LNCaP clone FGC (cell line): ENCODE data around the gene MEG3.
"Not testable (repeated sequence)": the region's sequence is repeated elsewhere in the genome, so short reads cannot be mapped to it uniquely, and the experiment has no call there.

Experiments
- DNase-seq: peaks from one replicate; pipeline ENCODE4 v3.0.0-alpha.2; 2011; ENCODE audit warnings: low read depth
- H3K4me3 ChIP-seq: 2 replicates; pipeline ENCODE4 v1.5.1; 2011; ENCODE audit warnings: mild to moderate bottlenecking, low read depth, low read length, control low read depth
- TF ChIP-seq, protein P1 (sequence below): IDR thresholded peaks from 2 replicates; pipeline ENCODE4 v1.5.1; 2012; ENCODE audit warnings: mild to moderate bottlenecking; ENCODE audit not compliant: control insufficient read depth, insufficient read depth; ENCODE audit errors: extremely low read depth

MEG3 gene

DNA sequence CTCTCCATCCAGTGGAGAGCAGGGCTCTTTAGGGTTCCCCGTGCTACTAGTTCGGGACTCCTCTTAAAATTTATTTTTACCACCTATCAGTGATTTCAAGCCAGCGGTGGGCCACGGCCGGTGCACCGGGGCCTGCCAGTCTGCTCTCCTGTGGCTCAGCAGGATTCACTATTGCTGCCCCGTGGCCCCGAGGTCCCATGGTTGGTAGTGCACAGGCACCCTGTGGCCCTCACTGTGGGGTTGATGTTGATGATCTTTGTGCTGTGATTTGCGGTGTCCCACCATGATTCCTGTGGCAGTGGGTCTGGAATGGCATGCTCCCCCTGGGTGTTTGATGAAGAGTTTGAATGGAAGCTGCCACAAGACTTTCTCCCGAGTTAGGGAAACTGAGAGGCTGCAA lies 12.6 kb upstream of the MEG3 start:
- no peak for DNase-seq
- TF ChIP-seq, protein P1, sequence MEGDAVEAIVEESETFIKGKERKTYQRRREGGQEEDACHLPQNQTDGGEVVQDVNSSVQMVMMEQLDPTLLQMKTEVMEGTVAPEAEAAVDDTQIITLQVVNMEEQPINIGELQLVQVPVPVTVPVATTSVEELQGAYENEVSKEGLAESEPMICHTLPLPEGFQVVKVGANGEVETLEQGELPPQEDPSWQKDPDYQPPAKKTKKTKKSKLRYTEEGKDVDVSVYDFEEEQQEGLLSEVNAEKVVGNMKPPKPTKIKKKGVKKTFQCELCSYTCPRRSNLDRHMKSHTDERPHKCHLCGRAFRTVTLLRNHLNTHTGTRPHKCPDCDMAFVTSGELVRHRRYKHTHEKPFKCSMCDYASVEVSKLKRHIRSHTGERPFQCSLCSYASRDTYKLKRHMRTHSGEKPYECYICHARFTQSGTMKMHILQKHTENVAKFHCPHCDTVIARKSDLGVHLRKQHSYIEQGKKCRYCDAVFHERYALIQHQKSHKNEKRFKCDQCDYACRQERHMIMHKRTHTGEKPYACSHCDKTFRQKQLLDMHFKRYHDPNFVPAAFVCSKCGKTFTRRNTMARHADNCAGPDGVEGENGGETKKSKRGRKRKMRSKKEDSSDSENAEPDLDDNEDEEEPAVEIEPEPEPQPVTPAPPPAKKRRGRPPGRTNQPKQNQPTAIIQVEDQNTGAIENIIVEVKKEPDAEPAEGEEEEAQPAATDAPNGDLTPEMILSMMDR, result no peak

DNA sequence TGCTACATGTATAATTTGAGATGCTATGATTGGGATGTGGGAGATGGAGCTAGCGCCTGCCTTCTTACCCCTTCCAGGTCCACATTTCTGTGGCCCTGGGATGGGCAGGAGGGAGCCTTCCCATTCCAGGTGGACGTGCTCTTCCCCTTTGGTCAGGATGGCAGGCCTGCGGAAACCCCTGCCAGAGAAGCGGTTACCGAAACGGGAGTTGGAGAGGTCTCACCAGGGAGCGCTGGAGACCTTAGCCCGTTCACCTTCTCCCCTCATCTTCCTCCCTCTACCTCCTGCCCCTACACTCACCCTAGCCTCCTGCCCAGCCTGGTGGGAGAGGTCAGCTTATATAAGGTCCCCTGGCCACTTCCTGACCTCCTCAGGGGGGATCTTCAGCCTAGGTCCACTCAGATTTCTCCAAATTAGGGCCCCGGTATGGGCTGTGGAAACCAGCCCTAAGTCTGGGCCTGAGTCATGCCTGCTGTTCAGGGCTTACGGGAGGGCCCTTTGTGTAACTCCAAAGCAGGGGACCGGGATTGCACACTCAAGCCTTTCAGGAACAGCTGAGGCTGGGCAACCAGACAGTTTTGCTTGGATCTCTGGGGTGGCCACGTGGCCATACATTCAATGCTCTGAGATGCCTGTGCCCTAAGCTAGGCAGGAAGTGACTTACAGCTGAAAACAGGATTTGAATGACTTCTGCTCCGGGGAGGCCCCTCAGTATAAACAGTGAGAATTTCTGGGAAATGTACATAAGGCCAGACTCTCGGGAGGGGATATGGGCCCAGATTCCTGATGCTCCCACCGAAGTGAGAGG lies 10.2 kb upstream of the MEG3 start:
- TF ChIP-seq, protein P1, result no peak
- no peak for DNase-seq
- no peak overlapping the region for H3K4me3 ChIP-seq

More for the DNA sequence above, 12.6 kb upstream of the MEG3 start:
- no peak overlapping the region for H3K4me3 ChIP-seq

DNA sequence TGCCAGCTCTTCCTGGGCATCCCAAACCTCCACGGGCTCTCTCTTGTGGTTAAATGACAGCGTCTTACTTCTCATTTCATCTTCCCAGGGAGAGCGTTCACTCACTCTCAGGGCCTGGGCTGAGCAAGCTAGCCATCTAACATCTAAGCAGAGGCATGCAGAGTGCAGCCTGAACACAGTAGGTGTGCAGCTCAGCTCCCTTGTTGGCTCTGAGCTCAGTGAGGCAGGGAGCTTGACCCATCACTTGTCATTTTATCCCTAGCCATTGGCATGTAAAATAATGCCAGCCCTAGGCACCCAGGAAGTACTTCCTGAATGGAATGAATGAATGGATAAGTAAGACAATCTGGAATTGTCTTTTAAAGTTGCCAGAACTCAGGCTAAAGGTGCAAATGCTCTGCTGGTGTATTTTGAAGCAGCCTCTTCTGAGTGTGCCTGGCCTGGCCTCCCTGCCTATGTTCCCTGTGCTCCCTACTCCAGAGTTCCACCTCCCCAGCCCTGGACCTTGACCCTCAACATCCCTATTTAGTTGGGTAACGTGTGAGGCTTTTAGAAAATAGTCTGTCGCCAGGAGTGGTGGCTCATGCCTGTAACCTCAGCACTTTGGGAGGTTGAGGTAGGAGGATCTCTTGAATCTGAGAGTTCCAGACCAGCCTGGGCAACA lies 9.5 kb upstream of the MEG3 start:
- no peak for DNase-seq
- no peak overlapping the region for H3K4me3 ChIP-seq
- TF ChIP-seq, protein P1, result no peak

DNA sequence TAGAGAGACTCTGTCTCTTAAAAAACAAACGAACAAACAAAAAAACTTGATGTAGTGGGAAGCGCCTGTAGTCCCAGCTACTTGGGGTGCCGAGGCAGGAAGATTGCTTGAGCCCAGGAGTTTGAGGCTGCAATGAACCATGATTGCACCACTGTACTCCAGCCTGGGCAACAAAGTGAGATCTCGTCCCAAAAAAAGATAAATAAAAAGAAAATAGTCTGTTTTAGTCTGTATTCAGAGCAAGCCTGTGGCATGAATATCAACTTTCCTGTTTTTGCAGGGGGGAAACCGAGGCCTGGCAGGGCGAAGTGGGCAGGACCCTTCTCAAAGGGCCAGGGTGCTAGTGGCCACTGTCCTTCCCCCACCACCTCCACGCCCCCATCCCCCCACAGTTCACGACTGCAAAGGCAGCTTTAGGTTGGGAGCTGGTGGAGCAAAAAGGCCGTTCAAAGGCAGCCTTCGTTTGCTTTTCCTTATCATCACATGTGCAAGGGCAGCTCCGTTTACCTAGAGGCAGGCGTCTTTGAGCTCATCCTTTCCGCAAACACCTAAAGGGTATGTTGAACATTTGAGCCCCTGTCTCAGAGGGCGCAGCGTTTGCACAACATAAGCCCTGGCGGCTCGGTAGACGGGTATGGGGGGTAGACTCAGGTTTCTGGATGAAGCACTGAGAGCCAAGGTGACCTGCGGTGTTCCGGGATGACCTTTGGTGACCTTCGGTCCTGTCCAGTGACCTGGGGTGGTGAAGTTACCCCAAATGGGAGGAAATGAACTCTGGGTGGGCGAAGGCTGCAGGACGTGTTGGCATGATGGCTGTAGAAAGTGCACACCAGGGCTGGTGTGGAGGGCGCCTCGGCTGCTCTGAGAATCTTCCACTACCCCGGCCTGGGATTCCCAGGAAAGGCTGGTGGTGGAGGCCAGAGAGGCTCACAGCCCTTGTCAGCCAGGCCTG lies 8.7 kb upstream of the MEG3 start:
- DNase-seq, result no peak
- no peak overlapping the region for H3K4me3 ChIP-seq
- TF ChIP-seq, protein P1, result no peak

DNA sequence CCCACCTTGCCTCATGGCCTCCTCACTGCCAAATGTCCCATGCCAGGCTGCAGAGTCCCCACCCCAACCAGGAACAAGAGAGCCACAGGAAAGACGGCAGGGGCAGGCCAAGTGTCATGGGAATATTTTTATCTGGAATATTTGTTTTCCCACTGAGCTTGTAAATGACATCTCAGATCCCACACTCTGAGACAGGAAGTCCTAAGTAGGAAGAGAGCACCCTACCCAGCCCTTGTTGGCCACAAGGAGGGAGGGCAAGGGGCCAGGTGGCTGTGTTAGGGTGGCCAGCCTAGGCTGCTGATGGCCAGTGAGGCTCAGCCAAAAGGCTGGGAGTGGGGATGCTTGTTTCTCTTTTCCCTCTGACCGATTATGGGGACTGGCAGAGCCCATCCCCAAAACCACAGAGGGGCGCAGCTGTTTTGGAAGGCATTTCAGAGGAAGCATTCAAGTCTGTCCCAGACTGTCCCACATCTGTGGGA lies 7.7 kb upstream of the MEG3 start:
- H3K4me3 ChIP-seq, result no peak overlapping the region
- TF ChIP-seq, protein P1, result no peak
- no peak for DNase-seq

DNA sequence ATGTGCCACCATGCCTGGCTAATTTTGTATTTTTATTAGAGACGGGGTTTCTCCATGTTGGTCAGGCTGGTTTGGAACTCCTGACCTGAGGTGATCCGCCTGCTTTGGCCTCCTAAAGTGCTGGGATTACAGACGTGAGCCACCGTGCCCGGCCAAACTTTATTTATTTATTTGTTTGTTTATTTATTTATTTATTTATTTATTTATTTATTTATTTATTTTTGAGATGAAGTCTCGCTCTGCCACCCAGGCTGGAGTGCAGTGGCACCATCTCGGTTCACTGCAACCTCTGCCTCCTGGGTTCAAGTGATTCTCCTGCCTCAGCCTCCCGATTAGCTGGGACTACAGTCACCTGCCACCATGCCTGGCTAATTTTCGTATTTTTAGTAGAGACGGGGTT lies 7.0 kb upstream of the MEG3 start:
- DNase-seq, H3K4me3 ChIP-seq: not testable (repeated sequence)

DNA sequence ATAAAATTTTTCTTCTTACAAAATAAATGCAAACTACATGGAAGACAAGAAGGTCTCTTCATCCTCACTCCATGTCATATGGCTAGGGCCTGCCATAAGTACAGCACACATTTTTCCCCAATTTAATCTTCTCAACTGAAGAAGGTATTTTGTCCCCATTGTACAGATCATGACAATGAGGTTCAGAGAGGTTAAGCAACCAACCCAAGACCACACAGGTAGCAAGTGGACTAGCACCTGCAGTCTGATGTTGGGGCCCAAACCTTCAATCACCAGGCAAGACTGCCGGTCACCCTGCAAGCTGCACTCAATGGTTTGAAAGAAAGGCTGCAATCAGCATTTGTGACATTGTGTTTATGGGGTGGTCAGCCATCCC lies 6.5 kb upstream of the MEG3 start:
- H3K4me3 ChIP-seq, result no peak overlapping the region
- TF ChIP-seq, protein P1, result no peak
- no peak for DNase-seq
